GM12874 (cell line): ENCODE results near the gene G3BP2.

Experiments used
- CTCF ChIP-seq: IDR thresholded peaks from 2 replicates; pipeline ENCODE4 v1.5.1; 2011; ENCODE audit warnings: low read depth, mild to moderate bottlenecking, control low read depth, low read length, moderate library complexity; ENCODE audit not compliant: insufficient read depth

G3BP2 gene

DNA sequence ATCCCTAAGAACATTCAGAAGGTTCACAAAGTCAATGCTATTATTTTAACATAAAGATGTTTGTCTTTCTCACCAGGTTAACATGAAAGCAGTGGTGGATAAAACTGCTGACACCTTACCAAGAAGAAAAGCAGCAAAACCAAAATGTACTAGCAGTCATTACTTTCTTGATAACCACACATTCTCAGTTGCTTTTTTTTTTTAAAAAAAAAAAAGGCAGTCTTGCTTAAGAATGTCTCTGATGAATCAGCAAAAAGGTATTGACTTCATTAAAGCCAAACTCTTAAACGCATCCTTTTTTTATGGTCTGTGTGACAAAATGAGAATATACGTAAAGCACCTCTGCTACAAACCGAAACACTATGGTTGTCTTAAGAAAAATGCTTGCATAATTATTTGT lies 74.8 kb downstream of the G3BP2 start:
- no peak for TF ChIP-seq CTCF

- TF ChIP-seq CTCF: no peak
Observed at GRCh38 chr4:75596061-75596460, 77.2 kb downstream of the G3BP2 start.

- TF ChIP-seq CTCF: no peak
Observed at GRCh38 chr4:75593393-75593792, 79.8 kb downstream of the G3BP2 start.
